GM12878 (cell line): ENCODE measurements around the gene TNP1. TPM values are rescaled to one million over a fixed set of nuclear protein-coding genes. Genes with fewer than 3 reads are reported as not detected.

Experiments
- ATAC-seq: fragments of 200-7000 bp; cut with Tn5 transposase; 3 replicates; pipeline ENCODE4 v1.9.1; 2020; ENCODE audit warnings: mild to moderate bottlenecking, moderate library complexity
- BruUV-seq: library from RNA; stranded (reverse); fragments of 400-500 nt; replicated peaks from 2 replicates; lab custom pipeline; 2021; lab: Mats Ljungman, UMichigan
- CTCF ChIA-PET: fragments of 300-600 bp; sonication (Branson Sonifier 250); formaldehyde crosslinking; extraction: SDS; loops from one replicate; lab custom pipeline; 2021; ENCODE audit warnings: inconsistent platforms; lab: Yijun Ruan, JAX
- POLR2A ChIA-PET: fragments of 350-600 bp; formaldehyde crosslinking; extraction: SDS; loops from one replicate; lab custom pipeline; 2021; ENCODE audit warnings: inconsistent platforms; lab: Charles Lee
- RAD21 ChIA-PET: fragments of 300-600 bp; sonication (Branson Sonifier 250); formaldehyde crosslinking; loops from one replicate; lab custom pipeline; 2023; ENCODE audit warnings: antibody characterized with exemption; ENCODE audit not compliant: unreplicated experiment; lab: Charles Lee
- SMC1A ChIA-PET: fragments of 300-600 bp; sonication (Branson Sonifier 250); formaldehyde crosslinking; loops from one replicate; lab custom pipeline; 2023; ENCODE audit not compliant: unreplicated experiment, uncharacterized antibody; lab: Charles Lee
- DNase-seq: peaks from one replicate; pipeline ENCODE4 v3.0.0-alpha.2; 2011; ENCODE audit warnings: low read depth, low spot score
- FAIRE-seq: peaks from 3 replicates; lab custom pipeline; 2011; peaks lifted over from hg19 to GRCh38; lab: Jason Lieb, UNC
- H2AFZ ChIP-seq: 2 replicates; pipeline ENCODE4 v1.6.0; 2011; ENCODE audit warnings: low read depth, low read length, control low read depth; ENCODE audit not compliant: control insufficient read depth
- H3K27ac ChIP-seq: 2 replicates; pipeline ENCODE4 v1.5.1; 2011; ENCODE audit warnings: control low read depth; ENCODE audit not compliant: control insufficient read depth, insufficient read depth
- H3K27me3 ChIP-seq, 2 experiments: replicated peaks in 1 of 2; 2 replicates each; pipeline versions ENCODE4 v1.6.0 to v1.6.1; 2011; ENCODE audit warnings: low read length in 1 of 2; ENCODE audit not compliant: control insufficient read depth in 2 of 2, insufficient read depth in 2 of 2
- H3K36me3 ChIP-seq, 2 experiments: 2 replicates each; pipeline ENCODE4 v1.5.1; 2011; ENCODE audit warnings: low read length in 1 of 2; ENCODE audit not compliant: control insufficient read depth in 2 of 2, insufficient read depth in 2 of 2
- H3K4me1 ChIP-seq: 2 replicates; pipeline ENCODE4 v1.6.1; 2011; ENCODE audit warnings: mild to moderate bottlenecking, low read length, moderate library complexity, mixed read lengths; ENCODE audit not compliant: control insufficient read depth, insufficient read depth
- H3K4me2 ChIP-seq: 2 replicates; pipeline ENCODE4 v1.6.0; 2011; ENCODE audit warnings: control low read depth; ENCODE audit not compliant: control insufficient read depth, insufficient read depth
- H3K4me3 ChIP-seq: fragments of 200-600 bp; sonication (generic); 2 replicates; pipeline ENCODE4 v1.5.1; 2016
- H3K79me2 ChIP-seq: 2 replicates; pipeline ENCODE4 v1.6.0; 2011; ENCODE audit warnings: low read length; ENCODE audit not compliant: control insufficient read depth, insufficient read depth
- H3K9ac ChIP-seq: 2 replicates; pipeline ENCODE4 v1.8.0; 2011; ENCODE audit warnings: low read length, control low read depth, mixed read lengths; ENCODE audit not compliant: control insufficient read depth, insufficient read depth
- H3K9me3 ChIP-seq: replicated peaks from 3 replicates; pipeline ENCODE4 v1.5.1; 2011; ENCODE audit warnings: mild to moderate bottlenecking, low read length; ENCODE audit not compliant: control insufficient read depth, insufficient read depth
- H4K20me1 ChIP-seq: 2 replicates; pipeline ENCODE4 v1.6.0; 2011; ENCODE audit not compliant: control insufficient read depth, insufficient read depth
- KLF5 ChIP-seq: fragments of 450-650 bp; IDR thresholded peaks from 2 replicates; pipeline ENCODE4 v1.6.1; 2014; ENCODE audit warnings: mild to moderate bottlenecking; ENCODE audit not compliant: partially characterized antibody
- MYC ChIP-seq: IDR thresholded peaks from 2 replicates; pipeline ENCODE4 v1.6.1; 2011; ENCODE audit warnings: mild to moderate bottlenecking, low read length, moderate library complexity, inconsistent platforms; ENCODE audit not compliant: insufficient read depth, insufficient replicate concordance, insufficient read length, severe bottlenecking
- NR2F1 ChIP-seq: fragments of 450-650 bp; conservative IDR thresholded peaks from 2 replicates; pipeline ENCODE4 v1.6.1; 2017; ENCODE audit warnings: mild to moderate bottlenecking
- PKNOX1 ChIP-seq: fragments of 450-650 bp; IDR thresholded peaks from 2 replicates; pipeline ENCODE4 v1.6.1; 2016; ENCODE audit warnings: mild to moderate bottlenecking
- RAD21 ChIP-seq: IDR thresholded peaks from 2 replicates; pipeline ENCODE4 v1.6.1; 2011; ENCODE audit warnings: mild to moderate bottlenecking, low read depth, low read length, moderate library complexity; ENCODE audit not compliant: insufficient read depth
- TCF3 ChIP-seq: IDR thresholded peaks from 2 replicates; pipeline ENCODE4 v1.6.1; 2012; ENCODE audit warnings: low read depth, mild to moderate bottlenecking, low read length, borderline replicate concordance; ENCODE audit not compliant: insufficient read depth
- ZNF274 ChIP-seq: IDR thresholded peaks from one replicate; pipeline ENCODE4 v1.8.0; 2011; ENCODE audit not compliant: insufficient read length, insufficient read depth
- WGBS: methylation state at CpG from one replicate; pipeline ENCODE4 v1.1.6; 2016; ENCODE audit warnings: low lambda C conversion rate; ENCODE audit not compliant: insufficient replicate concordance, insufficient coverage; ENCODE audit errors: missing lambda C conversion rate; 5-methylcytosine and 5-hydroxymethylcytosine counted together
- in situ Hi-C: fragments of 300-500 bp; cut with MboI; formaldehyde crosslinking; loops from 9 replicates; pipeline ENCODE4 v1.14.3; 2018; ENCODE audit warnings: mixed read lengths
- intact Hi-C: fragments of 100-400 bp; cut with micrococcal nuclease; formaldehyde crosslinking; loops from one replicate; pipeline ENCODE4 v1.14.2; 2022; ENCODE audit not compliant: unreplicated experiment
- polyA plus RNA-seq, 11 experiments: library from polyadenylated mRNA; depleted of rRNA in 4 of 11; unstranded in 6 of 11; stranded (reverse) in 5 of 11; fragments of >200 nt; fragmentation: Nextera tagmentation in 4 of 11; fragmentation: Illumina TruSeq in 1 of 11; extraction: Ambion mirVana in 4 of 11; extraction: Trizol in 1 of 11; gene quantifications; 1 replicate in 1 of 11; 2 replicates in 10 of 11; pipeline versions ENCODE4 v1.2.1 to v1.2.3, GENCODE V29; 2011 to 2016; ENCODE audit warnings: inconsistent platforms in 2 of 11, missing spikeins in 2 of 11, low read depth in 1 of 11
- total RNA-seq, 4 experiments: library from RNA; depleted of rRNA in 3 of 4; stranded (reverse); fragments of >200 nt in 3 of 4; fragmentation: Illumina TruSeq in 1 of 4; extraction: Trizol in 1 of 4; gene quantifications; 2 replicates each; pipeline versions ENCODE4 v1.2.1 to v1.2.3, GENCODE V29; 2013 to 2021

The TNP1 gene
- total and polyA plus RNA-seq, 10 of the 15 experiments (the other 5 are each of a cell fraction or from before 2014, with no cell fraction given): not detected

- POLR2A ChIA-PET: no interaction called here
Observed at GRCh38 chr2:216839688-216840087, 20.2 kb downstream of the TNP1 start.

GRCh38 chr2:216838151-216838550, 21.7 kb downstream of the TNP1 start:
- Histone ChIP-seq H3K27me3 (no peaks in the 10 kb centered on the region; a peak in 2 of 4 replicates), H3K4me3 (no peak overlapping the region), H3K27ac (no peak overlapping the region), H3K79me2 (no peaks in the 10 kb centered on the region), H3K36me3 (no peaks in the 10 kb centered on the region), H3K9me3 (no peaks in the 10 kb centered on the region), H3K9ac (no peak overlapping the region), H3K4me2 (no peak overlapping the region), H2AFZ (no peak overlapping the region), H3K4me1 (no peaks in the 10 kb centered on the region), H4K20me1 (no peaks in the 10 kb centered on the region)
- in situ Hi-C loops (no loop called here), intact Hi-C loops (no loop called here)
- ChIA-PET CTCF (no interaction called here), SMC1A (interaction anchor here (1.2 kb wide), 1 partner anchor 102 kb away, joined by 3 read pairs; no protein-coding TSS in a partner anchor), RAD21 (no interaction called here), POLR2A (no interaction called here)
- no peak for DNase-seq
- 51% methylated on average over 5 of the region's 5 CpGs for WGBS
- ATAC-seq: no peak
- no peak for TF ChIP-seq ZNF274
- TF ChIP-seq KLF5: no peak
- no peak for TF ChIP-seq PKNOX1
- no peak for FAIRE-seq
- no TSS peak for BruUV-seq

More at GRCh38 chr2:216839688-216840087, 20.2 kb downstream of the TNP1 start:
- Histone ChIP-seq H2AFZ (no peak overlapping the region), H3K4me1 (no peaks in the 10 kb centered on the region), H3K79me2 (no peaks in the 10 kb centered on the region), H3K36me3 (no peaks in the 10 kb centered on the region), H3K27ac (no peak overlapping the region), H3K9me3 (no peaks in the 10 kb centered on the region), H3K4me3 (no peak overlapping the region), H4K20me1 (no peaks in the 10 kb centered on the region), H3K27me3 (no peaks in the 10 kb centered on the region; a peak in 1 of 4 replicates), H3K9ac (no peak overlapping the region), H3K4me2 (no peak overlapping the region)
- DNase-seq (no peak), FAIRE-seq (no peak), ATAC-seq (no peak)
- intact Hi-C loops: no loop called here
- in situ Hi-C loops: no loop called here
- BruUV-seq: no TSS peak
- WGBS: 31% methylated on average over 3 of the region's 3 CpGs
- TF ChIP-seq TCF3: no peak
- TF ChIP-seq RAD21: no peak
- no peak for TF ChIP-seq MYC
- TF ChIP-seq NR2F1: no peak
- RAD21 ChIA-PET: no interaction called here
- SMC1A ChIA-PET: no interaction called here
- CTCF ChIA-PET: no interaction called here
